ENCODE results near the gene SF3B6.

The SF3B6 gene

GRCh38 chr2:24083567-24084385, 7.7 kb upstream of the SF3B6 start:
- TF ChIP-seq FOXP2 (optimal IDR thresholded peaks at IDR 0.05; ENCODE audit: borderline replicate concordance, extremely low read depth, extremely low read length, insufficient read depth) (no peak), SIN3A (IDR thresholded peaks at IDR 0.05; ENCODE audit: borderline replicate concordance, insufficient read depth, low read length) (no peak; the same call in 1 of the 2 replicates), POLR2AphosphoS5 (IDR thresholded peaks at IDR 0.05; ENCODE audit: low read depth, low read length) (peak; percentile 17; the same call in 1 of the 2 replicates)

GRCh38 chr2:24082787-24083566, 6.9 kb upstream of the SF3B6 start:
- TF ChIP-seq TAF1 (IDR thresholded peaks at IDR 0.05; ENCODE audit: borderline replicate concordance, insufficient read depth, low read length) (no peak), POLR2AphosphoS5 (IDR thresholded peaks at IDR 0.05; ENCODE audit: low read depth, low read length) (no peak), SIN3A (IDR thresholded peaks at IDR 0.05; ENCODE audit: borderline replicate concordance, insufficient read depth, low read length) (no peak)
- TF ChIP-seq, protein P1, sequence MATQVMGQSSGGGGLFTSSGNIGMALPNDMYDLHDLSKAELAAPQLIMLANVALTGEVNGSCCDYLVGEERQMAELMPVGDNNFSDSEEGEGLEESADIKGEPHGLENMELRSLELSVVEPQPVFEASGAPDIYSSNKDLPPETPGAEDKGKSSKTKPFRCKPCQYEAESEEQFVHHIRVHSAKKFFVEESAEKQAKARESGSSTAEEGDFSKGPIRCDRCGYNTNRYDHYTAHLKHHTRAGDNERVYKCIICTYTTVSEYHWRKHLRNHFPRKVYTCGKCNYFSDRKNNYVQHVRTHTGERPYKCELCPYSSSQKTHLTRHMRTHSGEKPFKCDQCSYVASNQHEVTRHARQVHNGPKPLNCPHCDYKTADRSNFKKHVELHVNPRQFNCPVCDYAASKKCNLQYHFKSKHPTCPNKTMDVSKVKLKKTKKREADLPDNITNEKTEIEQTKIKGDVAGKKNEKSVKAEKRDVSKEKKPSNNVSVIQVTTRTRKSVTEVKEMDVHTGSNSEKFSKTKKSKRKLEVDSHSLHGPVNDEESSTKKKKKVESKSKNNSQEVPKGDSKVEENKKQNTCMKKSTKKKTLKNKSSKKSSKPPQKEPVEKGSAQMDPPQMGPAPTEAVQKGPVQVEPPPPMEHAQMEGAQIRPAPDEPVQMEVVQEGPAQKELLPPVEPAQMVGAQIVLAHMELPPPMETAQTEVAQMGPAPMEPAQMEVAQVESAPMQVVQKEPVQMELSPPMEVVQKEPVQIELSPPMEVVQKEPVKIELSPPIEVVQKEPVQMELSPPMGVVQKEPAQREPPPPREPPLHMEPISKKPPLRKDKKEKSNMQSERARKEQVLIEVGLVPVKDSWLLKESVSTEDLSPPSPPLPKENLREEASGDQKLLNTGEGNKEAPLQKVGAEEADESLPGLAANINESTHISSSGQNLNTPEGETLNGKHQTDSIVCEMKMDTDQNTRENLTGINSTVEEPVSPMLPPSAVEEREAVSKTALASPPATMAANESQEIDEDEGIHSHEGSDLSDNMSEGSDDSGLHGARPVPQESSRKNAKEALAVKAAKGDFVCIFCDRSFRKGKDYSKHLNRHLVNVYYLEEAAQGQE (IDR thresholded peaks at IDR 0.05; ENCODE audit: insufficient read depth in 1 of 2, low read depth in 2 of 2, low read length in 2 of 2): no peak

- TF ChIP-seq, protein P1 (IDR thresholded peaks at IDR 0.05; ENCODE audit: insufficient read depth in 1 of 2, low read depth in 2 of 2, low read length in 2 of 2): no peak
- TF ChIP-seq FOXP2 (optimal IDR thresholded peaks at IDR 0.05; ENCODE audit: borderline replicate concordance, extremely low read depth, extremely low read length, insufficient read depth) (no peak), TAF1 (IDR thresholded peaks at IDR 0.05; ENCODE audit: borderline replicate concordance, insufficient read depth, low read length) (no peak), SIN3A (IDR thresholded peaks at IDR 0.05; ENCODE audit: borderline replicate concordance, insufficient read depth, low read length) (no peak), POLR2AphosphoS5 (IDR thresholded peaks at IDR 0.05; ENCODE audit: low read depth, low read length) (no peak)
Observed at GRCh38 chr2:24080701-24081100, 4.6 kb upstream of the SF3B6 start.

DNA sequence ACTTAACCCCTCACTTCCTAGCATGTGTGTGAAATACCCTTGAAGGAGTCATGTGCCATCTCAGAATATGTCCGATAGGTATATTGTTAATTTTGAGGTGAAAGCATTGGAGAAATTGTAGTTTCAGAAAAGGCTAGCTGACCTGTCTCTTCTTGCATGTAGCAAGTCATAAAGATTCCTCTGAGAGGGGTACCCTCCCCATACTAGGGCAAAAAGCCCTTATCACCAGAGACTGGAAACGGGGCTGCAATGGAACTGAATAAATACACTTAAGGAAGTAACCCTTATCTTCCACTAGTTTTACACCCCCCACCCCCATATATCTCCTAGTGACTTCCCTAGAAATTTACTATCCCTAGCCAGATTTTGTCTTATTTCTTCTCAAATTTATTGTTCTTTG, 1.8 kb upstream of the SF3B6 start:
- TF ChIP-seq, protein P1 (IDR thresholded peaks at IDR 0.05; ENCODE audit: insufficient read depth in 1 of 2, low read depth in 2 of 2, low read length in 2 of 2): no peak
- no peak for TF ChIP-seq TAF1 (IDR thresholded peaks at IDR 0.05; ENCODE audit: borderline replicate concordance, insufficient read depth, low read length)
- no peak for TF ChIP-seq POLR2AphosphoS5 (IDR thresholded peaks at IDR 0.05; ENCODE audit: low read depth, low read length)

GRCh38 chr2:24077535-24077877, 1.4 kb upstream of the SF3B6 start:
- TF ChIP-seq, protein P1 (IDR thresholded peaks at IDR 0.05; ENCODE audit: insufficient read depth in 1 of 2, low read depth in 2 of 2, low read length in 2 of 2): no peak
- peak; percentile 11; the same call in 1 of the 2 replicates for TF ChIP-seq POLR2AphosphoS5 (IDR thresholded peaks at IDR 0.05; ENCODE audit: low read depth, low read length)
